Tibial artery (tissue), 4 donors: Measurements from ENCODE around the gene AHI1.
"Not testable (repeated sequence)": the region's sequence is repeated elsewhere in the genome, so short reads cannot be mapped to it uniquely, and the experiment has no call there.

ENCODE experiments used
- DNase-seq, 2 donors: peaks; one replicate each; pipeline ENCODE4 v3.0.0-alpha.2; 2019
- H3K27ac ChIP-seq, 2 donors: fragments of 200-600 bp; sonication (generic) in 1 of 2; 1 replicate in 1 of 2; 2 replicates in 1 of 2; pipeline ENCODE4 v1.5.1; 2018 to 2019; ENCODE audit warnings: mild to moderate bottlenecking in 1 of 2
- H3K27me3 ChIP-seq, 2 donors: fragments of 200-600 bp; sonication (generic) in 1 of 2; one replicate each; pipeline versions ENCODE4 v1.5.1 to v1.6.0; 2016 to 2019
- H3K36me3 ChIP-seq, 3 donors: fragments of 200-600 bp; sonication (generic) in 2 of 3; one replicate each; pipeline ENCODE4 v1.5.1; 2016 to 2019; ENCODE audit warnings: mild to moderate bottlenecking in 2 of 3
- H3K4me1 ChIP-seq, 4 donors: fragments of 200-600 bp; sonication (generic) in 2 of 4; 1 replicate in 3 of 4; 2 replicates in 1 of 4; pipeline ENCODE4 v1.5.1; 2016 to 2019
- H3K4me3 ChIP-seq, 2 donors: fragments of 200-600 bp; sonication (generic) in 1 of 2; 1 replicate in 1 of 2; 2 replicates in 1 of 2; pipeline ENCODE4 v1.5.1; 2018 to 2019; ENCODE audit warnings: mild to moderate bottlenecking in 2 of 2
- H3K9me3 ChIP-seq, 3 donors: fragments of 200-600 bp; sonication (generic) in 1 of 3; one replicate each; pipeline ENCODE4 v1.5.1; 2016 to 2019
- CTCF ChIP-seq, 2 experiments: fragments of 200-600 bp in 1 of 2; fragments of 450-650 bp in 1 of 2; IDR thresholded peaks; one replicate each; pipeline ENCODE4 v1.5.1; 2017 to 2019; ENCODE audit warnings: antibody characterized with exemption in 2 of 2, mild to moderate bottlenecking in 1 of 2, moderate library complexity in 1 of 2
- intact Hi-C: fragments of 100-400 bp; cut with DNase I; formaldehyde crosslinking; loops from one replicate; pipeline ENCODE4 v1.15.0; 2023; ENCODE audit warnings: low total_unique reads

Gene AHI1

GRCh38 chr6:135346747-135347146 is 150.8 kb downstream of the AHI1 start:
- TF ChIP-seq CTCF (IDR thresholded peaks at IDR 0.05): no peak
- Histone ChIP-seq H3K27ac (no peak overlapping the region), H3K27me3 (no peaks in the 10 kb centered on the region), H3K4me1 (no peaks in the 10 kb centered on the region), H3K4me3 (no peak overlapping the region), H3K9me3 (no peaks in the 10 kb centered on the region), H3K36me3 (peaks cover 0 to 15% (median 10%) of the 10 kb centered on the region in 3 donors)
- intact Hi-C loops: no loop called here
- no peak for DNase-seq

DNA sequence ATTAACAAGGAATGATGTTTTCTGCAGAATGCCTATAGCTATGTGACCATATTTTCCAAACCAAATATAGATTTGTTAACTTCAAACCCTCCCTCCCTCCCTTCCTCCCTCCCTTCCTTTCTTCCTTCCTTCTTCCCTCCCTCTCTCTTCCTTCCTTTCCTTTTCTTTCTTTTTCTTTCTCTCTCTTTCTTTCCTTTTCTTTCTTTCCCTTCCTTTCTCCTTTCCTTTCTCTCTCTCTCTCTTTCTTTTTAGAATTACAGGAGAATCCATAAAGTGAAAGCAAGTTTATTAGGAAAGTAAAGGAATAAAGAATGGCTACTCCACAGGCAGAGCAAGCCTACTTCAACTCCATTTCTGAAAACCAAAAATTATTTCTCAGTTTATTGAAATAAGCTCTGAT is 153.0 kb downstream of the AHI1 start:
- H3K4me3 ChIP-seq: no peak overlapping the region
- H3K36me3 ChIP-seq: peaks cover 0 to 15% (median 10%) of the 10 kb centered on the region in 3 donors
- no peak for TF ChIP-seq CTCF (IDR thresholded peaks at IDR 0.05)
- H3K27ac ChIP-seq: no peak overlapping the region
- H3K4me1 ChIP-seq: no peaks in the 10 kb centered on the region
- intact Hi-C loops: no loop called here
- DNase-seq: no peak
- H3K27me3 ChIP-seq: no peaks in the 10 kb centered on the region
- H3K9me3 ChIP-seq: no peaks in the 10 kb centered on the region

DNA sequence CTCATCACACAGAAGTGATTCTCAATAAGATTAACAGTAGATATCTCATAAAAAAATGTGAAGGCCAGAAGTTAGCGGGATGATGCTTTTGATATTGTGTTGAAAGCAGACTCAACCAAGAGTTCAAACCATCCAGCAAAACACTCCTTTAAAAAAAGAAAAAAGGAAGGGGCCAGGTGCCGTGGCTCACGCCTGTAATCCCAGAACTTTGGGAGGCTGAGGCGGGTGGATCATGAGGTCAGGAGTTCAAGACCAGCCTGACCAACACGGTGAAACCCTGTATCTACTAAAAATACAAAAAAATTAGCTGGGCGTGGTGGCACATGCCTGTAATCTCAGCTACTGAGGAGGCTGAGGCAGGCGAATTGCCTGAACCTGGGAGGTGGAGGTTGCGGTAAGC is 157.6 kb downstream of the AHI1 start:
- H3K36me3 ChIP-seq, DNase-seq, H3K27ac ChIP-seq, intact Hi-C loops, H3K4me3 ChIP-seq, H3K9me3 ChIP-seq, H3K4me1 ChIP-seq, H3K27me3 ChIP-seq: not testable (repeated sequence)

DNA sequence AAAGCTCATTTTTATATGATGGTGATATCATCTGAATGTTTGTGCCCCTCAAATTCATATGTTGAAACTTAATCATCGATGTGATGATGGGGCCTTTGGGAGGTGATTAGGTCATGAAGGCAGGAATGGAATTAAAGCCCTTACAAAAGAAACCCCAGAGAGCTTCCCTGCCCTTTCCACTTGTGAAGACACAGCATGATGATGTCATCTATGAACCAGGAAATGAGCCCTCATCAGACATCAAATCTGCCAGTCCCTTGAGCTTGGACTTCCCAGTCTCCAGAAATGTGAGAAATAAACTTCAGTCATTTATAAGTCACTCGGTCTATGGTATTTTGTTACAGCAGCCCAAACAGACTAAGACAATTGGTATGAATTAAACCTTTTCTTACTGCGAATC is 163.4 kb downstream of the AHI1 start:
- H3K4me3 ChIP-seq: no peak overlapping the region
- H3K36me3 ChIP-seq: no peaks in the 10 kb centered on the region
- TF ChIP-seq CTCF (IDR thresholded peaks at IDR 0.05): no peak
- H3K27me3 ChIP-seq: no peaks in the 10 kb centered on the region
- H3K27ac ChIP-seq: no peak overlapping the region
- intact Hi-C loops: no loop called here
- H3K4me1 ChIP-seq: no peaks in the 10 kb centered on the region
- DNase-seq: no peak
- no peaks in the 10 kb centered on the region for H3K9me3 ChIP-seq

DNA sequence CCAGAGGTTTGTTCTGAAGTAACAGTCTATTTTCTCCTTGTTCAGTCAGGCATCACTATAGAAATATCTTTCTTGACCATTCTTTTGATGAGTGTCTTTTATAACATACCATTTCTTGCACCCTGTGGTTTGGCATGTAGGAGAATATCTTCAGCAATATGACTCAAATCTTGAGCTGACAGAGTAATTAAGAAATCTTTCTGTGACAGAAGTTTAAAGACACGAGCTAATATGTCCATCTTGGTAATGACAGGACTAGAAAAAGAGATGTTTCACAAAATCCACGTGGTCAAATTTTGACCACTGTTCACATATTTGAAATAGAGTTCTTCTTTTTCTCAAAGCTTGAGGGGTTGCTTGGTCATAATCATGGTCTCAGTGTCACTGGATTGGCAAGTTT is 166.5 kb downstream of the AHI1 start:
- no peaks in the 10 kb centered on the region for H3K9me3 ChIP-seq
- intact Hi-C loops: no loop called here
- no peak for TF ChIP-seq CTCF (IDR thresholded peaks at IDR 0.05)
- DNase-seq: no peak
- no peak overlapping the region for H3K4me3 ChIP-seq
- H3K27ac ChIP-seq: no peak overlapping the region
- H3K36me3 ChIP-seq: peaks cover 0 to 6% (median 0%) of the 10 kb centered on the region in 3 donors
- no peaks in the 10 kb centered on the region for H3K27me3 ChIP-seq
- no peaks in the 10 kb centered on the region for H3K4me1 ChIP-seq

DNA sequence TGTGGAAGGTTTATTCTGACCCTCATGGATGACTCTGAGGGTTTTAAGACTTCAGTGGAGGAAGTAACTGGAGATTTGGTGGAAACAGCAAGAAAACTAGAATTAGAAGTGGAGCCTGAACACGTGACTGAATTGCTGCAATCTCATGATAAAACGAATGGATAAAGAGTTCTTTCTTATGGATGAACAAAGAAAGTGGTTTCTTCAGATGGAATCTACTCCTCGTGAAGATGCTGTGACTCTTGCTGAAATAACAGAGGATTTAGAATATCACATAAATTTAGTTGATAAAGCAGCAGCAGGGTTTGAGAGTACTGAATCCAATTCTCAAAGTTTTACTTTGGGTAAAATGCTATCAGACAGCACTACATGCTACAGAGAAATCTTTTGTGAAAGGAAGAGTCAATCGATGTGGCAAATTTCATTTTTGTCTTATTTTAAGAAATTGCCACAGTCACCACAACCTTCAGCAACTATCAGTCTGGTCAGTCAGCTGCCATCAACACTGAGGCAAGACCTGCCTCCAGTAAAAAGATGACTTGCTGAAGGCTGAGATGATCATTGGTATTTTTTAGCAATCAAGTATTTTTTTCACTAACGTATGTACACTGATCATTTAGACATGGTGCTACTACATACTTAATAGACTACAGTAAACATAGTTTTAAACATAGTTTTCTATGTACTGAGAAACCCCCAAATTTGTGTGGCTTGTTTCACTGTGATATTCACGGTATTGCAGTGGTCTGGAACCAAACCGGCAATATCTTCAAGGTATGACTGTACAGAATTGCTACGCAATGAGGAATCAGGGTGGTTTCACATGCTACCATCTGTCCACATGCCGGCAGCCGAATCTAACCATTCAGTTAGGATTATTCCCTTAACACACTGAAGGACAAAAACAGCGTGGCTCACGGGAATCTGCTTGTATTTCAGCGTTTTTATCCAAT is 167.4 kb downstream of the AHI1 start:
- Histone ChIP-seq H3K36me3 (peaks cover 0 to 6% (median 0%) of the 10 kb centered on the region in 3 donors), H3K9me3 (no peaks in the 10 kb centered on the region), H3K4me1 (no peaks in the 10 kb centered on the region), H3K4me3 (no peak overlapping the region), H3K27me3 (no peaks in the 10 kb centered on the region), H3K27ac (no peak overlapping the region)
- intact Hi-C loops: no loop called here
- no peak for TF ChIP-seq CTCF (IDR thresholded peaks at IDR 0.05)
- no peak for DNase-seq
